HEK293 (cell line): ENCODE measurements around the gene ADGRF1.

Experiments used
- MYNN ChIP-seq: fragments of 450-650 bp; formaldehyde crosslinking; IDR thresholded peaks from 2 replicates; pipeline ENCODE4 v1.5.1; 2016; ENCODE audit warnings: missing biosample characterization, missing genetic modification characterization, borderline replicate concordance
- ZEB2 ChIP-seq: fragments of 450-650 bp; formaldehyde crosslinking; IDR thresholded peaks from 2 replicates; pipeline ENCODE4 v1.5.1; 2016; ENCODE audit warnings: missing biosample characterization, missing genetic modification characterization
- ZFP69B ChIP-seq: fragments of 450-650 bp; formaldehyde crosslinking; IDR thresholded peaks from 2 replicates; pipeline ENCODE4 v1.5.1; 2016; ENCODE audit warnings: missing biosample characterization, missing genetic modification characterization
- ZNF184 ChIP-seq: fragments of 450-650 bp; IDR thresholded peaks from 2 replicates; pipeline ENCODE4 v1.5.1; 2018; ENCODE audit warnings: missing biosample characterization, mild to moderate bottlenecking, missing genetic modification characterization
- ZNF211 ChIP-seq: fragments of 450-650 bp; formaldehyde crosslinking; IDR thresholded peaks from 2 replicates; pipeline ENCODE4 v1.5.1; 2016; ENCODE audit warnings: low read depth, missing biosample characterization, missing genetic modification characterization
- ZNF221 ChIP-seq: fragments of 450-650 bp; formaldehyde crosslinking; IDR thresholded peaks from 2 replicates; pipeline ENCODE4 v1.5.1; 2017; ENCODE audit warnings: missing biosample characterization, missing genetic modification characterization, borderline replicate concordance
- ZNF350 ChIP-seq: fragments of 450-650 bp; formaldehyde crosslinking; IDR thresholded peaks from 2 replicates; pipeline ENCODE4 v1.5.0; 2017; ENCODE audit warnings: missing biosample characterization, mild to moderate bottlenecking, missing genetic modification characterization
- ZNF404 ChIP-seq: fragments of 450-650 bp; formaldehyde crosslinking; IDR thresholded peaks from 2 replicates; pipeline ENCODE4 v1.5.1; 2017; ENCODE audit warnings: missing biosample characterization, missing genetic modification characterization
- ZNF473 ChIP-seq: fragments of 450-650 bp; formaldehyde crosslinking; IDR thresholded peaks from 2 replicates; pipeline ENCODE4 v1.5.1; 2017; ENCODE audit warnings: missing biosample characterization, missing genetic modification characterization
- ZNF48 ChIP-seq: fragments of 450-650 bp; formaldehyde crosslinking; IDR thresholded peaks from 2 replicates; pipeline ENCODE4 v1.5.1; 2016; ENCODE audit warnings: missing biosample characterization, missing genetic modification characterization
- ZNF529 ChIP-seq: fragments of 450-650 bp; formaldehyde crosslinking; IDR thresholded peaks from 2 replicates; pipeline ENCODE4 v1.5.1; 2017; ENCODE audit warnings: missing genetic modification characterization, missing biosample characterization; ENCODE audit not compliant: insufficient replicate concordance
- ZNF600 ChIP-seq: fragments of 450-650 bp; formaldehyde crosslinking; IDR thresholded peaks from 2 replicates; pipeline ENCODE4 v1.5.1; 2016; ENCODE audit warnings: missing biosample characterization, missing genetic modification characterization
- ZNF621 ChIP-seq: fragments of 450-650 bp; formaldehyde crosslinking; IDR thresholded peaks from 2 replicates; pipeline ENCODE4 v1.5.1; 2017; ENCODE audit warnings: missing biosample characterization, missing genetic modification characterization
- ZNF629 ChIP-seq: fragments of 450-650 bp; formaldehyde crosslinking; IDR thresholded peaks from 2 replicates; pipeline ENCODE4 v1.5.1; 2017; ENCODE audit warnings: missing biosample characterization, missing genetic modification characterization
- ZNF658 ChIP-seq: fragments of 450-650 bp; formaldehyde crosslinking; IDR thresholded peaks from 2 replicates; pipeline ENCODE4; 2016; ENCODE audit warnings: missing biosample characterization, missing genetic modification characterization
- ZNF660 ChIP-seq: fragments of 450-650 bp; IDR thresholded peaks from 2 replicates; pipeline ENCODE4 v1.5.1; 2018; ENCODE audit warnings: missing biosample characterization, mild to moderate bottlenecking, missing genetic modification characterization
- TF ChIP-seq, protein P1 (sequence below): fragments of 450-650 bp; formaldehyde crosslinking; conservative IDR thresholded peaks from 2 replicates; pipeline ENCODE4 v1.5.1; 2016; ENCODE audit warnings: low read depth, missing biosample characterization, missing genetic modification characterization
- TF ChIP-seq, protein P2 (sequence below): fragments of 450-650 bp; formaldehyde crosslinking; IDR thresholded peaks from 2 replicates; pipeline ENCODE4 v1.5.1; 2016; ENCODE audit warnings: missing biosample characterization, missing genetic modification characterization
- TF ChIP-seq, protein P3 (sequence below): fragments of 450-650 bp; formaldehyde crosslinking; IDR thresholded peaks from 2 replicates; pipeline ENCODE4 v1.5.1; 2016; ENCODE audit warnings: missing biosample characterization, missing genetic modification characterization
- TF ChIP-seq, protein P4 (sequence below): sonication (generic); formaldehyde crosslinking; IDR thresholded peaks from 2 replicates; pipeline ENCODE4 v1.8.1; 2022; ENCODE audit warnings: mild to moderate bottlenecking, moderate library complexity, missing genetic modification reagents
- TF ChIP-seq, protein P5 (sequence below): fragments of 450-650 bp; formaldehyde crosslinking; IDR thresholded peaks from 2 replicates; pipeline ENCODE4 v1.5.1; 2016; ENCODE audit warnings: missing biosample characterization, missing genetic modification characterization
- TF ChIP-seq, protein P6 (sequence below): fragments of 450-650 bp; formaldehyde crosslinking; IDR thresholded peaks from 2 replicates; pipeline ENCODE4 v1.5.1; 2016; ENCODE audit warnings: missing biosample characterization, missing genetic modification characterization, borderline replicate concordance

ADGRF1 gene

DNA sequence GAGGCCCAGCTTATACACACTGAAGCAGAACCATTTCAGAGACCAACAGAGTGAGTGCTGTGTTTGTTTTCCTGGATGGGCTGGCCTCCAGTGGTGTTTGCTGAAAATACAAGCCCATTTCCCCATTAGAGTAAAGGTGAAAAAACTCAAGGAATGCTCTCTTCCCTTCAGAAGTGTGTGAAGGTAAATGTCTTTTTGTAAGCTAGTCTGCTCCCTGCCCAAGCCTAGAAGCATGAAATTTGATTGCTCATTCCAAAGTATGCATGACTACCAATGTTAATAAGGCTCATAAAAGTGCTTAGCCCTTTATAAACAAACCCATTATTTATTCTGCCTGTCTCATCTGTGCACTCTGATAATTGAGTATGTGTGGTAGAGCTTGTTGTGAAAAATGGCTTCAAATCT, 59.1 kb downstream of the ADGRF1 start (continued):
- TF ChIP-seq, protein P1, sequence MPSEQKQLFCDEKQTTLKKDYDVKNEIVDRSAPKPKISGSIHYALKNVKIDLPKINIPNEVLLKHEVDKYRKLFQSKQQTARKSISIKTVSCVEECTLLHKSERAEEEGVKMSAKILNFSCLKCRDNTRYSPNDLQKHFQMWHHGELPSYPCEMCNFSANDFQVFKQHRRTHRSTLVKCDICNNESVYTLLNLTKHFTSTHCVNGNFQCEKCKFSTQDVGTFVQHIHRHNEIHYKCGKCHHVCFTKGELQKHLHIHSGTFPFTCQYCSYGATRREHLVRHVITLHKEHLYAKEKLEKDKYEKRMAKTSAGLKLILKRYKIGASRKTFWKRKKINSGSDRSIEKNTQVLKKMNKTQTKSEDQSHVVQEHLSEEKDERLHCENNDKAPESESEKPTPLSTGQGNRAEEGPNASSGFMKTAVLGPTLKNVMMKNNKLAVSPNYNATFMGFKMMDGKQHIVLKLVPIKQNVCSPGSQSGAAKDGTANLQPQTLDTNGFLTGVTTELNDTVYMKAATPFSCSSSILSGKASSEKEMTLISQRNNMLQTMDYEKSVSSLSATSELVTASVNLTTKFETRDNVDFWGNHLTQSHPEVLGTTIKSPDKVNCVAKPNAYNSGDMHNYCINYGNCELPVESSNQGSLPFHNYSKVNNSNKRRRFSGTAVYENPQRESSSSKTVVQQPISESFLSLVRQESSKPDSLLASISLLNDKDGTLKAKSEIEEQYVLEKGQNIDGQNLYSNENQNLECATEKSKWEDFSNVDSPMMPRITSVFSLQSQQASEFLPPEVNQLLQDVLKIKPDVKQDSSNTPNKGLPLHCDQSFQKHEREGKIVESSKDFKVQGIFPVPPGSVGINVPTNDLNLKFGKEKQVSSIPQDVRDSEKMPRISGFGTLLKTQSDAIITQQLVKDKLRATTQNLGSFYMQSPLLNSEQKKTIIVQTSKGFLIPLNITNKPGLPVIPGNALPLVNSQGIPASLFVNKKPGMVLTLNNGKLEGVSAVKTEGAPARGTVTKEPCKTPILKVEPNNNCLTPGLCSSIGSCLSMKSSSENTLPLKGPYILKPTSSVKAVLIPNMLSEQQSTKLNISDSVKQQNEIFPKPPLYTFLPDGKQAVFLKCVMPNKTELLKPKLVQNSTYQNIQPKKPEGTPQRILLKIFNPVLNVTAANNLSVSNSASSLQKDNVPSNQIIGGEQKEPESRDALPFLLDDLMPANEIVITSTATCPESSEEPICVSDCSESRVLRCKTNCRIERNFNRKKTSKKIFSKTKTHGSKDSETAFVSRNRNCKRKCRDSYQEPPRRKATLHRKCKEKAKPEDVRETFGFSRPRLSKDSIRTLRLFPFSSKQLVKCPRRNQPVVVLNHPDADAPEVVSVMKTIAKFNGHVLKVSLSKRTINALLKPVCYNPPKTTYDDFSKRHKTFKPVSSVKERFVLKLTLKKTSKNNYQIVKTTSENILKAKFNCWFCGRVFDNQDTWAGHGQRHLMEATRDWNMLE = no peak
- 0 out of 2 replicates have a peak, but pooled peaks have one; percentile 38 for TF ChIP-seq ZEB2 (tag by site-specific recombination)
- no peak for TF ChIP-seq ZNF473
- TF ChIP-seq ZFP69B = no peak
- TF ChIP-seq, protein P2, sequence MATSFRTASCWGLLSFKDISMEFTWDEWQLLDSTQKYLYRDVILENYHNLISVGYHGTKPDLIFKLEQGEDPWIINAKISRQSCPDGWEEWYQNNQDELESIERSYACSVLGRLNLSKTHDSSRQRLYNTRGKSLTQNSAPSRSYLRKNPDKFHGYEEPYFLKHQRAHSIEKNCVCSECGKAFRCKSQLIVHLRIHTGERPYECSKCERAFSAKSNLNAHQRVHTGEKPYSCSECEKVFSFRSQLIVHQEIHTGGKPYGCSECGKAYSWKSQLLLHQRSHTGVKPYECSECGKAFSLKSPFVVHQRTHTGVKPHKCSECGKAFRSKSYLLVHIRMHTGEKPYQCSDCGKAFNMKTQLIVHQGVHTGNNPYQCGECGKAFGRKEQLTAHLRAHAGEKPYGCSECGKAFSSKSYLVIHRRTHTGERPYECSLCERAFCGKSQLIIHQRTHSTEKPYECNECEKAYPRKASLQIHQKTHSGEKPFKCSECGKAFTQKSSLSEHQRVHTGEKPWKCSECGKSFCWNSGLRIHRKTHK (tag by site-specific recombination) = no peak
- no peak for TF ChIP-seq ZNF621 (tag by site-specific recombination)
- TF ChIP-seq, protein P3, sequence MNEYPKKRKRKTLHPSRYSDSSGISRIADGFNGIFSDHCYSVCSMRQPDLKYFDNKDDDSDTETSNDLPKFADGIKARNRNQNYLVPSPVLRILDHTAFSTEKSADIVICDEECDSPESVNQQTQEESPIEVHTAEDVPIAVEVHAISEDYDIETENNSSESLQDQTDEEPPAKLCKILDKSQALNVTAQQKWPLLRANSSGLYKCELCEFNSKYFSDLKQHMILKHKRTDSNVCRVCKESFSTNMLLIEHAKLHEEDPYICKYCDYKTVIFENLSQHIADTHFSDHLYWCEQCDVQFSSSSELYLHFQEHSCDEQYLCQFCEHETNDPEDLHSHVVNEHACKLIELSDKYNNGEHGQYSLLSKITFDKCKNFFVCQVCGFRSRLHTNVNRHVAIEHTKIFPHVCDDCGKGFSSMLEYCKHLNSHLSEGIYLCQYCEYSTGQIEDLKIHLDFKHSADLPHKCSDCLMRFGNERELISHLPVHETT (tag by site-specific recombination) = no peak
- TF ChIP-seq ZNF184 (tag by site-specific recombination) = no peak
- no peak for TF ChIP-seq ZNF600 (tag by site-specific recombination)
- no peak for TF ChIP-seq MYNN
- TF ChIP-seq ZNF658 (tag by site-specific recombination) = no peak
- TF ChIP-seq, protein P4, sequence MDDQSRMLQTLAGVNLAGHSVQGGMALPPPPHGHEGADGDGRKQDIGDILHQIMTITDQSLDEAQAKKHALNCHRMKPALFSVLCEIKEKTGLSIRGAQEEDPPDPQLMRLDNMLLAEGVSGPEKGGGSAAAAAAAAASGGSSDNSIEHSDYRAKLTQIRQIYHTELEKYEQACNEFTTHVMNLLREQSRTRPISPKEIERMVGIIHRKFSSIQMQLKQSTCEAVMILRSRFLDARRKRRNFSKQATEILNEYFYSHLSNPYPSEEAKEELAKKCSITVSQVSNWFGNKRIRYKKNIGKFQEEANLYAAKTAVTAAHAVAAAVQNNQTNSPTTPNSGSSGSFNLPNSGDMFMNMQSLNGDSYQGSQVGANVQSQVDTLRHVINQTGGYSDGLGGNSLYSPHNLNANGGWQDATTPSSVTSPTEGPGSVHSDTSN (CRISPR knock-in tag) = no peak
- TF ChIP-seq ZNF404 (tag by site-specific recombination) = no peak
- TF ChIP-seq ZNF660 (tag by site-specific recombination) = no peak
- peak; percentile 94 for TF ChIP-seq ZNF350 (tag by site-specific recombination)
- TF ChIP-seq ZNF211 (tag by site-specific recombination) = no peak
- TF ChIP-seq ZNF529 (tag by site-specific recombination) = no peak
- peak; percentile 56; the same call in 1 of the 2 replicates for TF ChIP-seq ZNF221 (tag by site-specific recombination)
- TF ChIP-seq, protein P5, sequence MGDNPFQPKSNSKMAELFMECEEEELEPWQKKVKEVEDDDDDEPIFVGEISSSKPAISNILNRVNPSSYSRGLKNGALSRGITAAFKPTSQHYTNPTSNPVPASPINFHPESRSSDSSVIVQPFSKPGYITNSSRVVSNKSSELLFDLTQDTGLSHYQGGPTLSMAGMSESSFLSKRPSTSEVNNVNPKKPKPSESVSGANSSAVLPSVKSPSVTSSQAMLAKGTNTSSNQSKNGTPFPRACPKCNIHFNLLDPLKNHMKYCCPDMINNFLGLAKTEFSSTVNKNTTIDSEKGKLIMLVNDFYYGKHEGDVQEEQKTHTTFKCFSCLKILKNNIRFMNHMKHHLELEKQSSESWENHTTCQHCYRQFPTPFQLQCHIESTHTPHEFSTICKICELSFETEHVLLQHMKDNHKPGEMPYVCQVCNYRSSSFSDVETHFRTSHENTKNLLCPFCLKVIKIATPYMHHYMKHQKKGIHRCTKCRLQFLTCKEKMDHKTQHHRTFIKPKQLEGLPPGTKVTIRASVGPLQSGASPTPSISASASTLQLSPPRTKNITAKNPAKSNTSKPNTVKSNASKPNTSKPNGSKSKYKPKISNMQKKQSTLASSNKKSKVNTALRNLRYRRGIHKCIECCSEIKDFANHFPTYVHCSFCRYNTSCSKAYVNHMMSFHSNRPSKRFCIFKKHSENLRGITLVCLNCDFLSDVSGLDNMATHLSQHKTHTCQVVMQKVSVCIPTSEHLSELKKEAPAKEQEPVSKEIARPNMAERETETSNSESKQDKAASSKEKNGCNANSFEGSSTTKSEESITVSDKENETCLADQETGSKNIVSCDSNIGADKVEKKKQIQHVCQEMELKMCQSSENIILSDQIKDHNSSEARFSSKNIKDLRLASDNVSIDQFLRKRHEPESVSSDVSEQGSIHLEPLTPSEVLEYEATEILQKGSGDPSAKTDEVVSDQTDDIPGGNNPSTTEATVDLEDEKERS (tag by site-specific recombination) = no peak
- no peak for TF ChIP-seq ZNF48 (tag by site-specific recombination)
- no peak for TF ChIP-seq ZNF629 (tag by site-specific recombination)
- TF ChIP-seq, protein P6, sequence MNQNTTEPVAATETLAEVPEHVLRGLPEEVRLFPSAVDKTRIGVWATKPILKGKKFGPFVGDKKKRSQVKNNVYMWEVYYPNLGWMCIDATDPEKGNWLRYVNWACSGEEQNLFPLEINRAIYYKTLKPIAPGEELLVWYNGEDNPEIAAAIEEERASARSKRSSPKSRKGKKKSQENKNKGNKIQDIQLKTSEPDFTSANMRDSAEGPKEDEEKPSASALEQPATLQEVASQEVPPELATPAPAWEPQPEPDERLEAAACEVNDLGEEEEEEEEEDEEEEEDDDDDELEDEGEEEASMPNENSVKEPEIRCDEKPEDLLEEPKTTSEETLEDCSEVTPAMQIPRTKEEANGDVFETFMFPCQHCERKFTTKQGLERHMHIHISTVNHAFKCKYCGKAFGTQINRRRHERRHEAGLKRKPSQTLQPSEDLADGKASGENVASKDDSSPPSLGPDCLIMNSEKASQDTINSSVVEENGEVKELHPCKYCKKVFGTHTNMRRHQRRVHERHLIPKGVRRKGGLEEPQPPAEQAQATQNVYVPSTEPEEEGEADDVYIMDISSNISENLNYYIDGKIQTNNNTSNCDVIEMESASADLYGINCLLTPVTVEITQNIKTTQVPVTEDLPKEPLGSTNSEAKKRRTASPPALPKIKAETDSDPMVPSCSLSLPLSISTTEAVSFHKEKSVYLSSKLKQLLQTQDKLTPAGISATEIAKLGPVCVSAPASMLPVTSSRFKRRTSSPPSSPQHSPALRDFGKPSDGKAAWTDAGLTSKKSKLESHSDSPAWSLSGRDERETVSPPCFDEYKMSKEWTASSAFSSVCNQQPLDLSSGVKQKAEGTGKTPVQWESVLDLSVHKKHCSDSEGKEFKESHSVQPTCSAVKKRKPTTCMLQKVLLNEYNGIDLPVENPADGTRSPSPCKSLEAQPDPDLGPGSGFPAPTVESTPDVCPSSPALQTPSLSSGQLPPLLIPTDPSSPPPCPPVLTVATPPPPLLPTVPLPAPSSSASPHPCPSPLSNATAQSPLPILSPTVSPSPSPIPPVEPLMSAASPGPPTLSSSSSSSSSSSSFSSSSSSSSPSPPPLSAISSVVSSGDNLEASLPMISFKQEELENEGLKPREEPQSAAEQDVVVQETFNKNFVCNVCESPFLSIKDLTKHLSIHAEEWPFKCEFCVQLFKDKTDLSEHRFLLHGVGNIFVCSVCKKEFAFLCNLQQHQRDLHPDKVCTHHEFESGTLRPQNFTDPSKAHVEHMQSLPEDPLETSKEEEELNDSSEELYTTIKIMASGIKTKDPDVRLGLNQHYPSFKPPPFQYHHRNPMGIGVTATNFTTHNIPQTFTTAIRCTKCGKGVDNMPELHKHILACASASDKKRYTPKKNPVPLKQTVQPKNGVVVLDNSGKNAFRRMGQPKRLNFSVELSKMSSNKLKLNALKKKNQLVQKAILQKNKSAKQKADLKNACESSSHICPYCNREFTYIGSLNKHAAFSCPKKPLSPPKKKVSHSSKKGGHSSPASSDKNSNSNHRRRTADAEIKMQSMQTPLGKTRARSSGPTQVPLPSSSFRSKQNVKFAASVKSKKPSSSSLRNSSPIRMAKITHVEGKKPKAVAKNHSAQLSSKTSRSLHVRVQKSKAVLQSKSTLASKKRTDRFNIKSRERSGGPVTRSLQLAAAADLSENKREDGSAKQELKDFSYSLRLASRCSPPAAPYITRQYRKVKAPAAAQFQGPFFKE = no peak
